Measurements from ENCODE around the gene HDGFL3.

GRCh38 chr15:83192742-83193141 is 14.9 kb downstream of the HDGFL3 start:
- no peak for TF ChIP-seq CTCF (IDR thresholded peaks at IDR 0.05)
- TF ChIP-seq EZH2 (IDR thresholded peaks at IDR 0.05; ENCODE audit: borderline replicate concordance, insufficient read depth, low read depth, low read length, poor library complexity, severe bottlenecking), result no peak
